Measurements from ENCODE around the gene GPR4. TPM values are rescaled to one million over a fixed set of nuclear protein-coding genes. Genes with fewer than 3 reads are reported as not detected.
A peak's percentile ranks its signal among the peaks of the same experiment; 100 is the strongest.

Gene GPR4
- total and polyA plus RNA-seq, 2 of the 4 experiments (the other 2 are of a cell fraction): 0.02 TPM; not detected in 1

DNA sequence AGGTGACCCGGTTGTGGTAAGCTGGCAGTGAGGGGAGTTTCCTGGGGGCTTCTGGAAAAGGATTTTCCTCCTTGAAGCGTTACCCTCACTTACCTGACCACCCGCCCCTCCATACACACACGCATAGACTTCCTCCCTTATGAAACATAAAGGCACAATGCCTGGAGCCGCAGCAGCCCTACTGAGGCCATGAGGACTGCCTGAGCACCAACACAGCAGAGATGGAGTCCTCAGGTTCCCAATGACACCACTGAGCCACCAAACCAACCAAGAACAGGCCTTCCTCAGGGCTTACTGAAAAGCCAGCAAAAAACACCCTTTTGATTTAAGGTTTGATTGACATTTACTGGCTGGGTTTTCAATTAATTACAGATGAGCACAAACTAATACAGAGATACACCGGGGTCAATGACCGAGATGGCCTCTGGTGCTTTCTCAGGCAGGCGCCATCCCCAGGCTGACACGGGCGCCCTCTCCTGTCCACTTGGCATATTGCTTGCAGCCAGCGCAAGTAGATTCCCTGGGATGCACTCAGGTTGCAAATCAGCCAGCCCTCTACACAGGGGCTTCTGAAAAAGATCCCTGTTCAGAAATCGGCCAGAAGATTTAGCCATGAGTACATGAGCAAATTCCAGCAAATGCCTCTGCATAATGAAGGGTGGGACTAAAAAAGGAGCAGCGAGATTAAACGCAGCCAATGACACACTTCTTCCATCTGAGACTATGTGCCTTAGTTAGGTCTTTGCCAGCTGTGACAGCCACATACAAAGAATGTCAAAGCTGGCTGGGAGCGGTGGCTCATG lies 32.2 kb downstream of the GPR4 start:
- no peak overlapping the region for H2AFZ ChIP-seq (replicated peaks; ENCODE audit: low read length, poor library complexity)
- WGBS, 2 experiments (ENCODE audit: extremely low coverage in 2 of 2, insufficient read length in 1 of 2): 48% methylated on average over 7 of the region's 15 CpGs; no CpG with 5 or more reads in 1 of the 2 experiments
- H2BK5ac ChIP-seq (ENCODE audit: low read depth, low read length, poor library complexity, severe bottlenecking): peak overlapping the region; percentile 15
- H2BK15ac ChIP-seq (ENCODE audit: low read depth, low read length): no peak overlapping the region
- ATAC-seq (ENCODE audit: low read depth) (peak; percentile 86), DNase-seq (no peak)
- in situ Hi-C loops (cut with MboI; ENCODE audit: low sequenced_read_pairs) (no loop called here), dilution Hi-C loops (cut with HindIII; ENCODE audit: low sequenced_read_pairs, unreplicated experiment) (no loop called here), intact Hi-C loops (cut with micrococcal nuclease) (loop anchor here (1.0 kb wide), 1 partner anchor 47 kb away; no protein-coding TSS in a partner anchor)
- no peaks in the 10 kb centered on the region for H4K20me1 ChIP-seq (ENCODE audit: insufficient read depth, low read length)
- TF ChIP-seq RAD21 (IDR thresholded peaks at IDR 0.05; ENCODE audit: low read length) (peak; percentile 65), BHLHE40 (IDR thresholded peaks at IDR 0.05; ENCODE audit: low read depth, low read length) (no peak), RFX5 (IDR thresholded peaks at IDR 0.05; ENCODE audit: low read depth, low read length) (no peak), NFE2L2 (IDR thresholded peaks at IDR 0.05; ENCODE audit: low read depth, low read length) (no peak), CHD1 (IDR thresholded peaks at IDR 0.05; ENCODE audit: low read depth, low read length) (no peak), MXI1 (IDR thresholded peaks at IDR 0.05; ENCODE audit: borderline replicate concordance, low read depth, low read length) (no peak), SMC3 (IDR thresholded peaks at IDR 0.05; ENCODE audit: low read depth, low read length) (peak; percentile 40), MAFK (IDR thresholded peaks at IDR 0.05; ENCODE audit: low read depth, low read length) (no peak), CEBPB (IDR thresholded peaks at IDR 0.05; ENCODE audit: low read depth, low read length) (no peak)
- TF ChIP-seq, protein P1, sequence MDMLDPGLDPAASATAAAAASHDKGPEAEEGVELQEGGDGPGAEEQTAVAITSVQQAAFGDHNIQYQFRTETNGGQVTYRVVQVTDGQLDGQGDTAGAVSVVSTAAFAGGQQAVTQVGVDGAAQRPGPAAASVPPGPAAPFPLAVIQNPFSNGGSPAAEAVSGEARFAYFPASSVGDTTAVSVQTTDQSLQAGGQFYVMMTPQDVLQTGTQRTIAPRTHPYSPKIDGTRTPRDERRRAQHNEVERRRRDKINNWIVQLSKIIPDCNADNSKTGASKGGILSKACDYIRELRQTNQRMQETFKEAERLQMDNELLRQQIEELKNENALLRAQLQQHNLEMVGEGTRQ (IDR thresholded peaks at IDR 0.05; ENCODE audit: low read depth, low read length): no peak
- TF ChIP-seq, protein P2, sequence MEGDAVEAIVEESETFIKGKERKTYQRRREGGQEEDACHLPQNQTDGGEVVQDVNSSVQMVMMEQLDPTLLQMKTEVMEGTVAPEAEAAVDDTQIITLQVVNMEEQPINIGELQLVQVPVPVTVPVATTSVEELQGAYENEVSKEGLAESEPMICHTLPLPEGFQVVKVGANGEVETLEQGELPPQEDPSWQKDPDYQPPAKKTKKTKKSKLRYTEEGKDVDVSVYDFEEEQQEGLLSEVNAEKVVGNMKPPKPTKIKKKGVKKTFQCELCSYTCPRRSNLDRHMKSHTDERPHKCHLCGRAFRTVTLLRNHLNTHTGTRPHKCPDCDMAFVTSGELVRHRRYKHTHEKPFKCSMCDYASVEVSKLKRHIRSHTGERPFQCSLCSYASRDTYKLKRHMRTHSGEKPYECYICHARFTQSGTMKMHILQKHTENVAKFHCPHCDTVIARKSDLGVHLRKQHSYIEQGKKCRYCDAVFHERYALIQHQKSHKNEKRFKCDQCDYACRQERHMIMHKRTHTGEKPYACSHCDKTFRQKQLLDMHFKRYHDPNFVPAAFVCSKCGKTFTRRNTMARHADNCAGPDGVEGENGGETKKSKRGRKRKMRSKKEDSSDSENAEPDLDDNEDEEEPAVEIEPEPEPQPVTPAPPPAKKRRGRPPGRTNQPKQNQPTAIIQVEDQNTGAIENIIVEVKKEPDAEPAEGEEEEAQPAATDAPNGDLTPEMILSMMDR (conservative IDR thresholded peaks at IDR 0.05; ENCODE audit: low read depth, low read length): peak; percentile 66
- peaks cover 26 to 51% of the 10 kb centered on the region in 2 experiments for H3K79me1 ChIP-seq (ENCODE audit: low read depth in 1 of 2, low read length in 2 of 2)
- H3K23ac ChIP-seq (ENCODE audit: low read depth, low read length): no peak overlapping the region
- no peaks in the 10 kb centered on the region for H3K27me3 ChIP-seq (ENCODE audit: control insufficient read depth, insufficient read depth, low read length)
- no peak overlapping the region for H4K91ac ChIP-seq (ENCODE audit: insufficient read depth, low read depth, low read length)
- H3K9me3 ChIP-seq (ENCODE audit: control insufficient read depth, insufficient read depth, low read length): no peaks in the 10 kb centered on the region
- H2AK9ac ChIP-seq (replicated peaks; ENCODE audit: low read depth, low read length, poor library complexity): peak overlapping the region; percentile 82
- no peak overlapping the region for H3K27ac ChIP-seq (ENCODE audit: insufficient read depth, low read length)
- no peak overlapping the region for H3K4me3 ChIP-seq (ENCODE audit: insufficient read depth, low read depth, low read length)
- no peak overlapping the region for H3K14ac ChIP-seq (replicated peaks; ENCODE audit: low read depth, low read length)
- peak overlapping the region; percentile 62; the same call in 1 of the 2 replicates for H2AK5ac ChIP-seq (ENCODE audit: low read depth, low read length)
- peak overlapping the region; percentile 25; the same call in 1 of the 2 replicates for H2BK20ac ChIP-seq (ENCODE audit: low read depth, low read length)
- H4K5ac ChIP-seq (ENCODE audit: low read depth, low read length): no peak overlapping the region
- H4K8ac ChIP-seq (ENCODE audit: low read depth in 2 of 2, low read length in 2 of 2): no peak overlapping the region
- H3K4ac ChIP-seq (ENCODE audit: low read depth, low read length): 0 out of 2 replicates have a peak overlapping the region, but pooled peaks have one; percentile 21
- no peaks in the 10 kb centered on the region for H3K36me3 ChIP-seq (ENCODE audit: control insufficient read depth, insufficient read depth, low read length)
- H2BK120ac ChIP-seq (ENCODE audit: low read depth, low read length): no peak overlapping the region
- no peak overlapping the region for H3K56ac ChIP-seq (ENCODE audit: extremely low read depth, insufficient read depth, low read length)
- H3K4me1 ChIP-seq (ENCODE audit: control insufficient read depth, insufficient read depth, low read length): peaks cover 6% of the 10 kb centered on the region; the same call in 1 of the 2 replicates
- CTCF ChIA-PET: interaction anchor here (0.7 kb wide), 1 partner anchor 72 kb away, joined by 3 read pairs; no protein-coding TSS in a partner anchor
- no TSS peak for BruUV-seq (replicated peaks)
- H3K4me2 ChIP-seq (ENCODE audit: low read depth, low read length): no peak overlapping the region
- H3K18ac ChIP-seq (ENCODE audit: low read depth, low read length): no peak overlapping the region
- peaks cover 9% of the 10 kb centered on the region; the same call in 1 of the 2 replicates for H3K9me1 ChIP-seq (ENCODE audit: insufficient read depth, low read length)
- POLR2A ChIA-PET (ENCODE audit: unreplicated experiment): no interaction called here
- H3K9ac ChIP-seq (ENCODE audit: low read depth, low read length): no peak overlapping the region
